Measurements from ENCODE around the gene ABCC12.

DNA sequence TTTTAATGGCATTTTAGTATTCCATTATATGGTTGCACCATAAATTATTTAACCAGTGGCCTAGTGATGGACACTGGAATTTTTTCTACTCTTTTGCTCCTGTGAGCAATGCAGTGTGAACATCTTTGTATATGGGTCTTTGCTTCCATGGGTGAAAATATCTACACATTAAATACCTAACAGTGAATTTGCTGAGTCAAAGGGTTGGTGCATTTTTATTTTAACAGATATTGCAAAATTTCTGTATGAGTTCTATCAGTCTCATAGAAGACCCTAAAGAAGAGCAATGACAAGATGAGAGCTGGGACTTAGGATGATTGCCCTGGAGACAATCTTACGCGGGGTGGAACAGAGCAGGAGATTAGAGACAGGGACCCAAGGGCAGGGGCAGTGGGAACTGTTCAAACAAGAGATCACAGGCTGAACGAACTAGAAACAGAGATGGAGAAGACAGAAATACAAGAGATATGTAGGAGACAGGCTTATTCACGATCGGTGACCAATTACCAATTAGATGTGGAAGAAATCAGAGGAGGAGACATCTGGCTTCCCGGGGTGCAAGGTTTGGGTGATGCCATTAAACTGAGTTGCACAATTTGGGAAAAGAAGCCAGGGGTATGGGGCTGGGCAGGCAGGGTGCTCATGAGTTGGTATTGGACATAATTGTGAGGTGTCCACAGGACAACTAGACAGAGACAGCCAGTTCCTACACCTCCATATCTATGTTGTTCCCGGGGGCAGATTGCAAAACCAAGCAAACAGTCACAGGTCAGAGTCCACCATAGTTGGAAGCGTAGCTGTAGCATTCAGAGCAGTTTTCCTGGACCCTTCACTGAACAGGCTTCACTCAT, 48.4 kb upstream of the ABCC12 start:
- TF ChIP-seq, protein P1, sequence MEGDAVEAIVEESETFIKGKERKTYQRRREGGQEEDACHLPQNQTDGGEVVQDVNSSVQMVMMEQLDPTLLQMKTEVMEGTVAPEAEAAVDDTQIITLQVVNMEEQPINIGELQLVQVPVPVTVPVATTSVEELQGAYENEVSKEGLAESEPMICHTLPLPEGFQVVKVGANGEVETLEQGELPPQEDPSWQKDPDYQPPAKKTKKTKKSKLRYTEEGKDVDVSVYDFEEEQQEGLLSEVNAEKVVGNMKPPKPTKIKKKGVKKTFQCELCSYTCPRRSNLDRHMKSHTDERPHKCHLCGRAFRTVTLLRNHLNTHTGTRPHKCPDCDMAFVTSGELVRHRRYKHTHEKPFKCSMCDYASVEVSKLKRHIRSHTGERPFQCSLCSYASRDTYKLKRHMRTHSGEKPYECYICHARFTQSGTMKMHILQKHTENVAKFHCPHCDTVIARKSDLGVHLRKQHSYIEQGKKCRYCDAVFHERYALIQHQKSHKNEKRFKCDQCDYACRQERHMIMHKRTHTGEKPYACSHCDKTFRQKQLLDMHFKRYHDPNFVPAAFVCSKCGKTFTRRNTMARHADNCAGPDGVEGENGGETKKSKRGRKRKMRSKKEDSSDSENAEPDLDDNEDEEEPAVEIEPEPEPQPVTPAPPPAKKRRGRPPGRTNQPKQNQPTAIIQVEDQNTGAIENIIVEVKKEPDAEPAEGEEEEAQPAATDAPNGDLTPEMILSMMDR (IDR thresholded peaks at IDR 0.05; ENCODE audit: low read length): no peak
- no peak for TF ChIP-seq EZH2 (IDR thresholded peaks at IDR 0.05; ENCODE audit: borderline replicate concordance, low read length)
